NCI-H526 treated with DMSO at 0.1 percent for 48 hours (cell line): ENCODE data around the gene POR.
"Not testable (repeated sequence)": the region's sequence is repeated elsewhere in the genome, so short reads cannot be mapped to it uniquely, and the experiment has no call there.

ENCODE experiments used
- DNase-seq: peaks from one replicate; lab custom pipeline; 2025; lab: John Stamatoyannopoulos, UW

Gene POR

DNA sequence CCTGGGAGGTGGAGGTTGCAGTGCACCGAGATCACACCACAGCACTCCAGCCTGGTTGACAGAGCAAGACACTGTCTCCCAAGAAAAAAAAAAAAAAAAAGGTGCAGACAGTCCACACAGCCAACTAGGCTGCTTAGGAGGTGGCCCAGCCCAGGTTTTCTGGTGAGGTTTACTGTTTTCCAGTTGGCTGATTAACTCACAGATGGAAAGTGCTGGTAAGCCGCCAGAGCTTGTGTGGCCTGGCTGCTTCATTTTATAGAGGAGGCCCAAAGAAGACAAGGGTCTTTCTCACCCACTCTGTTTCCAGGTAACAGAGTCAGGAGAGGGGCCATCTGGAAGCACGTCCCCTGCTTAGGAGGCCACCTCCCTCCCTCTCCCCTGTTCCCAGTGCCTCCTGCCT, 29.9 kb upstream of the POR start:
- DNase-seq, result no peak

DNA sequence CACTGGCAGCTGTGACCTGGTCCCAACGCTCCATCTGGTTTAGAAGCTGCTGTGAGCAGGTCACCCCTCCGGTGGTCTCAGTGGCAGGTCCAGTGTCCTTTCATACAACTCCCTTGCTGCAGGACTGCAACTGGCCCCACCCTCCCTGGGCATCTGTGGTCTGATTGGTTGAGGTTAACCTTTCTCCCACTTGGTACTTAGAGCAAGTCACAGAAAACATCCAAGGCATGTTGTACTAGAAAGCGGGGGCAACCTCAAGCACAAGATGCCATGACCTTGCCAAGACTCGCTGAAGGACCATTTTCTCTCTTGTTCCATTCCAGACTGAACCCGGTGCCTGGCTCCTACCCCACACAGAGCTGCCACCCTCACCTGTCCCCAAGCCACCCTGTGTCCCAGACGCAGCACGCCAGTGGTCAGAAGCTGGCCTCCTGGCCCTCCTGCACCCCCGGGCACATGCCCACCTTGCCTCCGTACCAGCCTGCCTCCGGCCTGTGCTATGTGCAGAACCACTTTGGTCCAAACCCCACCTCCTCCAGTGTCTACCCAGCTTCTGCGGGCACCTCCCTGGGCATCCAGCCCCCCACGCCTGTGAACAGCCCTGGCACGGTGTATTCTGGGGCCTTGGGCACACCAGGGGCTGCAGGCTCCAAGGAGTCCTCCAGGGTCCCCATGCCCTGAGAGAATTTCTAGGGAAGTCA, 27.1 kb upstream of the POR start:
- DNase-seq, result no peak

DNA sequence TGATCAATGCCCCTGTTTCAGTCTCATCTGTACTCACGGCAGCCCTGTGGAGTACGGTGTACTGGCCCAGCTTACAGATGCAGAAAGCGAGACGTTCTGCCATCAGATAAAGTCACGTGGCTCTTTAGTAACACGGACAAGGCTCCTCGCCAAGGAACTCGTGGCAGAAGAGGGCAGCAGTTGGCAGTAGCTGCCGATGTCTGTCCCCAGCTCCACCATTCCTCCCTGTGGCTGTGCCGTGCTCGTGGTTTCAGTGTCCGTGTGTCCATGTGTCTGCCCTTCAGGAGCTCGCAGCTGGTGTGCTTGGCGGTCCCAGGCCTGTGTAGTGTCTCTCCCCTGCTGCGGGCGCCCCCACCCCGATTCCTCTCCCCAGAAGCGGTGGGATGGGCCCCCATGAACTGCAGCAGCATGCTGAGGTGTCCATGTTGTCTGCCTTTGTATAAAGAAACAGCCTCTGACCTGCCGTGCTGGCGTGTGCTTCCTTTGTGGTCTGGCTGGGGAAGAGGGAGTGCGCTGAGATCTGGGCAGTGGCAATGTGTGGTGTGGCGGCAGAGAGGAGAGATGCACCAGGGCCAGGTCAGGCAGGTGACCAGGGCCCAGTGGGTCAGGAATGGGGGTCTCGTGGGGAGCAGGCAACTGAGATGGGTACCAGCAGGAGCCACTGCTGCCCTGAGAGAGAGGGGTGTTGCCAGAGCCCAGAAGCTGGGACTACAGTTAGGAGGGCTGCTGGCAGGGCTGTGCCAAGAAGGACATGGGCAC, 26.3 kb upstream of the POR start:
- no peak for DNase-seq

DNA sequence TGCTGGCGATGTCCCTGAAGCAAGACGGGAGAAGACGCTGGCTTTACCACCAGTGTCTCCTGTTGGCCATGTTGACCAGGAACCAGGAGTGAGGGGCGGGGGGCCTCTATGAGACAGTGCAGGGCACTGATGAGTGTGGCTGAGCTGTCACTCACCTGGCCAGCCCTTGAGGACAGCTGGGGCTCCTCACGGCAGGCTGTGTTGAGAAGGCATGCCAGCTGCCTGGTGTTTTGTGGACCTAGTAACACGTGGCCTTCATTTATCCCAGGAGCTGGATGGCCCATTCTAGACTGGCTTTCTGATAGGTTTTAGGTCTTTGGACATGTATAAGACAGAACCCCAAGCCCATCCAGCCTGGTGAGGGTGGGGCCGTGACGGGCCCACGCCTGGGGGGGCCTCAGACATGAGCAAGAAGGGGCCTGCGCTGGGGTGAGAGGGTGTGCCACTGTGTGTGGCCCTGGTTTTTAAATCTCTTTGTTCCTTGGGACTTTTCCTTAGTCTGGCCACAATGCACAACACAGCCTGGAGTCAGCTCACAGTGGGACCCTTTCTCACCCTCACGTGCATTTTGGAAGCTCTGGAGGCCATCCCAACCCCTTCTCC, 25.6 kb upstream of the POR start:
- no peak for DNase-seq

DNA sequence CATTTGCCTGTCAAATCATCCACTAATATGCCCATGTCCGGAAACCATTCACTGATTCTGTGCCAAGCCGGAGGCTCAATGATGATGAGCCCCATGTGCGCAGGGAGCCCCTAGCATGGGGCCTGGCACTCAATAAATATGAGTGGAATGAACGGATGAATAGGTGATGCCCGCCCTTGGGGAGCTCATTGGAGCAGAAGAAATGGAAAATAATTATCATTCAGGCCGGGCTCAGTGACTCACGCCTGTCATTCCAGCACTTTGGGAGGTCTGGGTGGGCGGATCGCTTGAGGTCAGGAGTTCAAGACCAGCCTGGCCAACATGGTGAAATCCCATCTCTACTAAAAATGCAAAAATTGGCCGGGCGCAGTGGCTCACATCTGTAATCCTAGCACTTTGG, 25.1 kb upstream of the POR start:
- DNase-seq, result no peak

DNA sequence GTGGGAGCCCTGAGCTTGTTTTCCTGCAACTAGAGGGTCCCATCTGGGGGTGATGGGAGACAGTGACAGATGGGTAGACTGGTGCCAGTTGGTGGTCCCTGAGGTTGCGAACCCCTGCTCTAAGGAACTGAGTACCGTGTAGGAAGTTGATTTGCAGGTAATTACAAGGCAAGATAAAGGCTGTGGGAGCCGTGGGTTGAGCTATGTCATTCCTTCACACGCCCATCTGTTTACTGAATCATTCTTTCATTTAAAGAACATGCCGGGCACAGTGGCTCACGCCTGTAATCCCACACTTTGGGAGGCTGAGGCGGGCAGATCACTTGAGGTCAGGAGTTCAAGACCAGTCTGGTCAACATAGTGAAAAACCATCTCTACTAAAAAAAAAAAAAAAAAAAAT, 23.7 kb upstream of the POR start:
- DNase-seq, result not testable (repeated sequence)

DNA sequence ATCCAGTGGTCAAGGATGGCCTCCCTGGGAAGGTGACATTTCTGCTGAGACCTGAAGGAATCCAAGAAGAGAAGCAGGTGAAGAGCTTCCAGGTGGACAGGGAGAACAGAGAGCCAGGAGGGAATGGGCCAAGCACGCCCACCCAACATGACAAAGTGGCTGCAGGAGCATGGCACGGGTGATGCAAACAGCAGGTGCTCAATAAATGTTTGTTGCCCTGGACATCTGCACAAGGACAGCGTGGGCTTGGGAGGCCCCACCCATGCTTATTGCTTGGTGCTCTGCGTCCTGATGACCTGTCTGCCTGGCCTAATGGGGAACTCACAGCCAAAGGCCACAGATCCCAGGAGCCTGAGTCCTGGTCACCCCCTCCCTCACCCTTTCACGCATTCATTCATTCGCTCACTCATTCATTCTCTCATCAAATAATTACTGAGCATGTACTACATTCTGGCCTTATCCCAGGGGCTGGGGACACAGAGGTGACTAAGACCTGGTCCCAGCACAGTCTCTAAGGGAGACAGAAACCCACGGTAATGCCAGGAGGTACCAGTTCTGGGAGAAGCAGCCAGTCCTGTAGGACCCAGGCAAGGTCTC, 23.0 kb upstream of the POR start:
- DNase-seq, result no peak

DNA sequence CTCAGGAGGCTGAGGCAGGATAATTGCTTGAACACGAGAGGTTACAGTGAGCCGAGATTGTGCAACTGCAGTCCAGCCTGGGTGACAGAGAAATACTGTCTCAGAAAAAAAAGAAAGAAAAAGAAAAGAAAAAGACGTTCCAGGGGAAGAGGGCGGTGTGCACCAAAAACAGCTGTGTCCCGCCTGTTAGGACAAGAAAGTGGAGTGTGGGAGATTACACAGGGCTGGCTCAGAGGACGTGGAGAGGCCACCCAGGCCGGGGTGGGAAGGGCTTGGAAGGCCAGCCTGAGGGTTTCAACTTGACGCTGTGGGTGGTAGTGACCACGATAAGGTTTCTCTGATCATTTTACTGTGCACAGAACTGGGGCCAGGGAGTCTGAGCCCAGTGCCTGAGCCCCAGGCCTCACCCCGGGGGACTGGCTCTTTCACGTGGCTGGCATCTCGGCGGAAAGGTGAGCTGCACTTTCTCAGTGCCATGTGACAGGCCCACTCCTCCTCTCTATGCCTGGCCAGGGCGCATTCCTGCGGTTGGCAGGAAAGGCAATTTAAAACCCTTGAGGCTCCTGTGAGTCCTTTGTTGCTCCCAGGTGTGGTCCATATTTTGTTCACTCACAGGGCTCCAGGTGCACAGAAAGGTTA, 22.2 kb upstream of the POR start:
- DNase-seq, result peak; percentile 14

DNA sequence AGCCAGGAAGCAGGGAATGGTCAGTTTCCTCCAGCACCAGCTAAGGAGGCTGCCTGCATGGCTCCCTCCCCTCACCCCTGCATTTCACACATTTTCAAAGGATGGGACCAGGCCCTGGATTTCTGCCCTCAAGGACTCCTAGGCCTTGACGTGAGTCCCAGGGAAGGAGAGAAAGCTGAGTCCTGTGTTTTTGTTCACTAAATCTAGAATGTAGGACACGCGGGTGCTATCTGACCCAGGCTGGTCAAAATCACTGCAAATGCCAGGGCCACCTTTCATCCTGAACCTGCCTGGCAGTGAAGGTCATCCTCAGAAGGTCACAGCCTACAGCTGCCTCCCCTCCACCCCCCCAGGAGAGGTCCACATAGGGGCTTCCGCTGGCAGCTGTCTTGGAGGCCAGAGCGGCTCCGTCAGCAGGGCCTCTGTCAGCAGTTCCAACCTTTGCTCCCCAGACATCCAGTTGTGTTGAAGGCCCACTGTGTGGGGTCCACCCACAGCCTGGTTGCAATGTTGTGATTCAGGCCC, 18.1 kb upstream of the POR start:
- no peak for DNase-seq

DNA sequence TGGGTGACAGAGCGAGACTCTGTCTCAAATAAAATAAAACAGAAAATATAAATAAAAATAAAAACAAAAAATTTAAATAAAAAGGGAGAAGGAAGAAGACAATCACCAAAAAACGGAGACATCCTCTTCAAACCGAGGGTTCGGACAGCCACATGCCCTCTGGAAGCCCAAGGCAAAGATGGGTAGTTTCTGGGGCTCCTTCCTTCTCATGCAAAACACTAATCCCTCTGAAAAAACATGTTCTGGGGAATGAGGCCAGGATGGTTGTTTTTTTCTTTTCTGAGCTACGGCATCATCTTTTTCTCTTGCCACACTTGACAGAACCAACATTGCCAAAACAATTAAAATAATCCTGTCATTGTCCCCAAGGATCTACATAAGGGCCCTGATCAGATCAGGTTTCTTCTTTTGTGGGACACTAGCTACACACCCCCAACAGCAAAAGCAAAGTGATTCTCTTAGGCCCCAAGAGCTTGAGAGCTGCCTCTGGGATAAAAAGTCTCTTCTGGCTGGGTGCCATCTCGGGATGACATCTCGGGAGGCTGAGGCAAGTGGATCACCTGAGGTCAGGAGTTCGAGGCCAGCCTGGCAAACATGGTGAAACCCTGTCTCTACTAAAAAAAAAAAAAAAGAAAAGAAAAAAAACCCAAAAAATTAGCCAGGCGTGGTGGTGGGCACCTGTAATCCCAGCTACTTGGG, 14.2 kb upstream of the POR start:
- no peak for DNase-seq

DNA sequence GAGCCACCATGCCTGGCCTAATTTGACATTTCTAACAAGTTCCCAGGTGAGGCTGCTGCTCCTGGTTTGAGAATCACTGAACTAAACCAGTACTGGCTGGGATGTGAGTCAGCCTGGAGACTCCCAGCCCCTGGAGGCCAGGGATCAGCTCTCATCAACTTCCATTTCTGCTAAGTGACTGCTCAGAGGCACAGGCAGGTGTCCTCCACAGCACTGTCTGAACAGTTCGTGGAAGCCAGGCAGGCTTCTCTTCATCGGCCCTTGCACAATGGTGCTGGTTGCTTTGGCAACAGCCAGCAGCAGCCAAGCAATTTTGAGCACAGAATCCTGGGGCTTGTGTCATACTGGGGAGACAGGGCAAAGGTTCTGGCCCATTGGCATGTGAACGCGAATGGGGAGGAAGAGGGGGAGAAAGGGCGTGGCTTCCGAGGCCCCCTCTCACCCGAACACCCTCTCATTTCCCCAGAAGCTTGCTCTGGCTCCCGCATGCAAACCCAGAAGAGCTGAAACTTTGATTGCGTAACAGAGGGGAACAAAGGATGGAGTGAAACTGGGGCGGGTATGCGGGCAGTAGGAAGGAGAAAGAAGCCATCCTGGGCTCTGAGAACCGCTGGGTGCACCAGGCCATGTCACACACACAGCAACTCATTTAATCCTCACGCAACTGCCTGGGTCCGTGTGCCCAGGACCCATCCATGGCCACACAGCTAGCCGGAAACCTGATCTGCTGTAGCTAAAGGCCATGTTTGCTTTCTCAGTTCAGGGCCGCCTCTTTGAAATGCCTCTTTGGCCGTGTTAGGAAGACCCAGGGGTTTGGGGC, 9.0 kb upstream of the POR start:
- no peak for DNase-seq

DNA sequence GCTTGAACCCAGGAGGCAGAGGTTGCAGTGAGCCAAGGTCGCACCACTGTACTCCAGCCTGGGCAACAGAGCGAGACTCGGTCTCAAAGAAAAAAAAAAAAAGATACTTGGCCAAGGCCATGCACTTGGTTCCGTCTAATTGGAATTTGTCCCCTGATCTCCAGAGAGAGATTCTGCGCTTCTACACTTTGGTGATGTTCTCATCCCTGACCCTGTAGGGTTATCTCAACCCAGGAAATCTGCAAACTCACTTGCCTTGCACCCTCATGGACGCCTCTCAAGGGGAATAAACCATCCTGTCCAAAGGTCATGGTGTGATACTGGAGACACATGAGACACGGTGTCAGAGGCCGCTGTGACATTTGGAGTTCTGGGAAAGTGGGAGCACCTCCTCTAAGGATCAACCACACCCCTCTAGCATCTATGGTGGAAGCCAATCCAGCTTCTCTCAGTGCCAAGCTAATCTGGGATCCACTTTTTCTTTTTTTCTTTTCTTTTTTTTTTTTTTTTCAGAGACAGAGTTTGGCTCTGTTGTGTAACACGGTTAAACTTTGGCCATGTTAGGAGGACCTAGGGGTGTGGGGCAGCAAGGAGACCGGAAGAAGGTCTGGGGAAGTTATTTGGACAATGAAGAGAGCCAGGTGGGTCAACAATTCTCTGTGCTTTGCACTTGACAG, 7.8 kb upstream of the POR start:
- no peak for DNase-seq

DNA sequence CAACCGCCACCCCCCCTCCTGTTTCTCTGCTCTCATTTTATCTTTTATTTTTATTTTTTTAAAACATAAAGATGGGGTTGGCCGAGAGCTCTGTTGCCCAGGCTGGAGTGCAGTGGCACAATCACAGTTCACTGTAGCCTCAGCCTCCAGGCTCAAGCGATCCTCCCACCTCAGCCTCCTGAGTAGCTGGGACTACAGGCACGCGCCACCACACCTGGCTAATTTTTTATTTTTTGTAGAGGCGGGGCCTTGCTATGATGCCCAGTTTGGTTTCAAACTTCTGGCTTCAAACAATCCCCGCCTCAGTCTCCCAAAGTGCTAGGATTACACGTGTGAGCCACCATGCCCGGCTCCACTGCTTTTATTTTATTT, 7.3 kb upstream of the POR start:
- DNase-seq, result not testable (repeated sequence)

DNA sequence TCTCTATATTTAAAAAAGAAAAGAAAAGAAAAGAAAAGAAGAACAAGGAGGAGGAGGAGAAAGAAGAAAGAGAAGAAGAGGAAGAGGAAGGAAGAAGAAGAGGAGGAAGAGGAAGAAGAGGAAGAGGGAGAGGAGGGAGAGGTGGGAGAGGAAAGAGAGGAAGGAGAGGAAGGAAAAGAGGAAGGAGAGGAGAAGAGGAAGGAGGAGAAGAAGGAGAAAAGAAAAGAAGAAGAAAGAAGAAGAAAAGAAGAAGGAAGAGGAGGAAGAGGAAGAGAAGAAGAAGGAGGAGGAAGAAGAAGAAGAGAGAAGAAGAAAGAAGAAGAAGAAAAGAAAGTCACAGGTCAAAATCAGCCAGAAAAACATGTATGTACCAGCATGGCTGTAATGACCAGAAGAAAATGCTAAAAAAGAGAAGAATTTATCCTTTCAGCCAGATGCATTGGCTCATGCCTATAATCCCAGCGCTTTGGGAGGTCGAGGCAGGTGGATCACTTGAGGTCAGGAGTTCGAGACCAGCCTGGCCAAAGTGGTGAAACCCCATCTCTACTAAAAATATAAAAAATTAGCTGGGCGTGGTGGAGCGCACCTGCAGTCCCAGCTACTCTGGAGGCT, 5.3 kb upstream of the POR start:
- DNase-seq, result no peak

DNA sequence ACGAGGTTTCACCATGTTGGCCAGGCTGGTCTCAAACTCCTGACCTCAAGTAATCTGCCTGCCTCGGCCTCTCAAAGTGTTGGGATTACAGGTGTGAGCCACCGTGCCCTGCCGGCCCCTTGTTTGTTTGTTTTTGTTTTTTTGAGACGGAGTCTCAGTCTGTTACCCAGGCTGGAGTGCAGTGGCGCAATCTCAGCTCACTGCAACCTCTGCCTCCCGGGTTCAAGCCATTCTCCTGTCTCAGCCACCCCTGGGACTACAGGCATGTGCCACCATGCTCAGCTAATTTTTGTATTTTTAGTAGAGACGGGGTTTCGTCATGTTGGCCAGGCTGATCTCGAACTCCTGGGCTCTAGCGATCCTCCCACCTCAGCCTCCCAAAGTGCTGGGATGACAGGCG, 3.8 kb upstream of the POR start:
- not testable (repeated sequence) for DNase-seq

DNA sequence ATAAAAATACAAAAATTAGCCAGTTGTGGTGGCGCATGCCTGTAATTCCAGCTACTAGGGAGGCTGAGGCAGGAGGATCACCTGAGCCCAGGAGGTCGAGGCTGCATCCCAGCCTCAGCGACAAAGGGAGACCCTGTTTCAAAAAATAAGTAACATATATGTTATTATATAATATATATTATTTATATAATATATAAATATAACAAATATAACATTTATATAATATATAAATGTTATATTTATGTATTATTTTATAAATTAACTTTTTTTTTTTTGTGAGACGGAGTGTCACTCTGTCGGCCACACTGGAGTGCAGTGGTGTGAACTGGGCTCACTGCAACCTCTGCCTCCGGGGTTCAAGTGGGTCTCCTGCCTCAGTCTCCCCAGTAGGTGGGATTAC, 1.5 kb upstream of the POR start:
- no peak for DNase-seq

DNA sequence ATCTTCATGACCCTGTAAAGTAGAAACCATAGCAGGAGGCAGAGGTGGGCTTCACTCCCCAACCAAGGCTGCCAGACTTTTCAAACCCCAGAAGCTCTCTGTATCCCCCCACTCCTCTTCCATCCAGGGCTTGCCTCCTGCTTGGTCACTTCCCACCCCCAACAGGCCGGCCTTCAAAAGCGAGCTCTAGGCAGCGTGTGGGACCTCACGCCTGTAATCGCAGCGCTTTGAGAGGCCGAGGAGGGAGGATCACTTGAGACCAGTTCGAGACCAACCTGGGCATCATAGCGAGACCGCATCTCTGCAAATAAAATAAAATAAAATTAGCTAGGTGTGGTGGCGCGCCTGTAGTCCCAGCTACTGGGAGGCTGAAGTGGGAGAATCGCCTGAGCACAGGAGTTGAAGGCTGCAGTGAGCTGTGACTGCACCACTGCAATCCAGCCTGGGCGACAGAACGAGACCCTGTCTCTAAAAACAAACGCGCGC, 743 bp upstream of the POR start:
- DNase-seq, result no peak

DNA sequence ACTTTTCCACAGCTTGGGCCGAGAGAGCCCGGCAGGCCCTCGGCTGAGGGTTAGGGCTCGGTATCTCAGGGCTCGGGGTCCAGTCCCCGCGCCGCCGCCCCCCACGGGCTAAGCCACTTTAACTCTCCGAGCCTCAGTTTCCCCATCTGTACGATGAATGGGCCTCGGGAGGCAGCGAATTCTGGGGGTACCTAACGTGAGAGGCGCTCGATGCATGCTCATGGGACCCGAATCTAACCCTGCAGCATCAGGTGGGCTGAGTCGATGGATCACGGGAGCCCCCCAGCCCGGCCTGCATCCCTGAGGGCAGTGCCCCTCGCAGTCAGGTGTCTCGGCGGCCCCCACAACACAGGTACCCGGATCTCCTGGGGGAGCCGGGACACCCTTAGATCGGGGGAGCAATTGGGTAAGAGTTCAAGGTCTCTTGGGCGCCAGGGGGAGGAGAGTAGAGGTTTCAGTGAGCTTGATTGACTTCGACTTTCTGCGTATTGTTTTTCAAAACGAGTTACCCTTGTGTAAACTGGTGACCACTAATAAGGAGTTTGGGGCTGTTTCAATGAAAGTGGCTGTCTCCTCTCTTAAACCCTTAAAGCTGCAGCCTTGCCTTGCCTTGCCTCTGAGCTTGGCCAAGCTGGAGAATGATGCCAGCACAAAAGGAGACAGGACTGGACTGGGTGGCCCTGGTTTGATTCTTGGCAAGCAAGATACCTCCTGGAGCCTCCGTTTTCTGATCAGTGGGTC, 631 bp downstream of the POR start:
- DNase-seq, result no peak

DNA sequence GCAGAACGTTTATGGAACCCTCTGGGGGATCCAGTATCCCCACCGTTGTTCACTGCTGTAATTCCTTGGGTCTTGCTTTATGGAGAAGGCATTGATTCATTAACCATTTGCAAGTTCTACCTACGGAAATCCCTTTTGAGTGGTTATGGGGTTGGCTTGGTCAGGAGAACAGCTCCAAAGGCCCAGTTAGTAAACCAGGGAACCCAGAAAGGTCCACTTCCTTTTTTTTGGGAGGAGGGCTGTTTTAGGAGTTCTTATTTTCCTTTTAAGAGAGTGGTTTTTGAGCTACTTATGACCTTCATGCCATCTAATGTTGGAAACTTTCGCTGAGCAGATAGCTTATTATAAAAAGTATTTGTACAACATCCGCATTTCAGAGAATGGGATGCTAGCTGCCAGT, 1.3 kb downstream of the POR start:
- DNase-seq, result no peak
